ENCODE data around the gene CDH18.

- TF ChIP-seq, protein P1, sequence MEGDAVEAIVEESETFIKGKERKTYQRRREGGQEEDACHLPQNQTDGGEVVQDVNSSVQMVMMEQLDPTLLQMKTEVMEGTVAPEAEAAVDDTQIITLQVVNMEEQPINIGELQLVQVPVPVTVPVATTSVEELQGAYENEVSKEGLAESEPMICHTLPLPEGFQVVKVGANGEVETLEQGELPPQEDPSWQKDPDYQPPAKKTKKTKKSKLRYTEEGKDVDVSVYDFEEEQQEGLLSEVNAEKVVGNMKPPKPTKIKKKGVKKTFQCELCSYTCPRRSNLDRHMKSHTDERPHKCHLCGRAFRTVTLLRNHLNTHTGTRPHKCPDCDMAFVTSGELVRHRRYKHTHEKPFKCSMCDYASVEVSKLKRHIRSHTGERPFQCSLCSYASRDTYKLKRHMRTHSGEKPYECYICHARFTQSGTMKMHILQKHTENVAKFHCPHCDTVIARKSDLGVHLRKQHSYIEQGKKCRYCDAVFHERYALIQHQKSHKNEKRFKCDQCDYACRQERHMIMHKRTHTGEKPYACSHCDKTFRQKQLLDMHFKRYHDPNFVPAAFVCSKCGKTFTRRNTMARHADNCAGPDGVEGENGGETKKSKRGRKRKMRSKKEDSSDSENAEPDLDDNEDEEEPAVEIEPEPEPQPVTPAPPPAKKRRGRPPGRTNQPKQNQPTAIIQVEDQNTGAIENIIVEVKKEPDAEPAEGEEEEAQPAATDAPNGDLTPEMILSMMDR (conservative IDR thresholded peaks at IDR 0.05; ENCODE audit: low read depth, low read length) = no peak
- TF ChIP-seq EZH2 (IDR thresholded peaks at IDR 0.05; ENCODE audit: low read length, unreplicated experiment) (no peak), EZH2phosphoT487 (IDR thresholded peaks at IDR 0.05; ENCODE audit: borderline replicate concordance, low read length) (no peak)
Measured at GRCh38 chr5:19940192-19940591, 47.8 kb downstream of the CDH18 start.
